ENCODE results near the gene FBXW8. TPM values are rescaled to one million over a fixed set of nuclear protein-coding genes. Genes with fewer than 3 reads are reported as not detected.

FBXW8 gene
- total RNA-seq, 4 donors from 2014 or later, result 8.5 to 14.3 (median 10.6) TPM

GRCh38 chr12:117025481-117026151 is 114.9 kb downstream of the FBXW8 start:
- TF ChIP-seq CTCF (IDR thresholded peaks at IDR 0.05; ENCODE audit: low read depth), result no peak

DNA sequence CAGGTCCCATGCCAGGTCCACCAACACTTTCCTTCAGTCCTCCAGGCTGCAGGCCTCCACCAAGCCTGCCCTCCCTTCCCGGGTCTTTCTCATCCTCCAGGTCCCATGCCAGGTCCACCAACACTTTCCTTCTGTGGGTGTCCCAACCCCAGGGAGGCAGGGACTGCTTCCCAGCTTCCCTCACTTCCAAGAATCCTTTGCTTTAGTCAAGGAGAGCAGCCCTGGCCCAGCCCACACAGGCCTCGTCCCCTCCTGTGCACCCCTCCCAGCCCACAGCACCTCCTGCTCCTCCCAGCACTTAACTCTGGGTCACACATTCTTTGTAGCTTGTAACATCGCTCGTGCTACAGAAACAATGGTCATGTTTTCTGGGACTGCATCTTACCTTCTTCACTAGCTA is 115.6 kb downstream of the FBXW8 start:
- no peak for TF ChIP-seq CTCF (IDR thresholded peaks at IDR 0.05; ENCODE audit: low read depth)

DNA sequence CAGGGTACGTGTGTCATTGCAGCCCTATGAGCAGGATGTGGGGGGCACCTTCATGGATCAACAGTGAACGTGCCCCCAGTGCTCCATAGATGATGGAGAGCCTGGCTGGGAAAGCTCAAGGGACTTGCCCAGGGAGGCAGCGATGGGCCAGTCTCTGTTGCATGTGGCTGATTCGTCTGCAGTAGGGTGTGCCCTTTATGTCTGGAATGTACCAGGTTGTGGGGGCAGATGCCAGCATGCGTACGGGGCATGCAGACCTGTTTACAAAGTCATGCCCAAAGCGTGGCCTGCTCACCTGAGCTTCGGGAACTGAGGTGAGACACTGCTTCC is 116.1 kb downstream of the FBXW8 start:
- TF ChIP-seq CTCF (IDR thresholded peaks at IDR 0.05; ENCODE audit: low read depth), result no peak

DNA sequence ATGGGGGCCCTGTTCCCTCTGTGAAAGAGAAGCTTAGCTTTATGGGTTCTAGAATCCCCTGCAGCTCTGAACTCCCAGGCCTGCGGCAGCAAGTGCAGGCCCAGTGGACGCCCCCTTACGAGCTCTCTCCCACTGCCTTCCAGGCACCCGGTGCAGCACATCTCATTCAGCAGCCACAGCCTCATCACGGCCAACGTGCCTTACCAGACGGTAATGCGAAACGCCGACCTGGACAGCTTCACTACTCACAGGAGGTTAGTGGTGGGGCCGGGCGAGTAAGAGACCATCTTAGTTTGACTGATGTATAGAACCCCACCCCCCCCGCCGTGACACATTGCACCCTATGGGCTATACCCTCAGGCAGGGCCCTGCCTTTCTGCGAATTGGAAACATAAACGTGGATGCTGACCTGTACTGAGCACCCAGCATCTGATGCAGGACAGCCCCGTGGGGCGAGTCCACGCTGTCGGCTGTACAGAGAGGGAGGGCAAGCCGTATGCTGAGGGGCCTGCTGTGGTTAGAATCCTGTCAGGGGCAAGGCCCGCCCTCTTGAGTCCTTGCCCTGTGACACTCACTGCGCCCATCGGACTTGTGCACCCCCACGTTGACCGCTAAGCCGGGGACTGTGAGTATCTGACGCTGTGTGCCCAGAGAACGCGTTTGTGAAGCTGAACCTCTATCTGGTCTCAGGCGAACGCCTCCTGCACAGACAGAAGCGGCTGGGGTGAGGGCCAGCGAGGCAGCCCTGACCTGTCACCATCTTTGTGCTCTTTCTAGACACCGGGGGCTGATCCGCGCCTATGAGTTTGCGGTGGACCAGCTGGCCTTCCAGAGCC is 116.7 kb downstream of the FBXW8 start:
- TF ChIP-seq CTCF (IDR thresholded peaks at IDR 0.05; ENCODE audit: low read depth), result no peak

DNA sequence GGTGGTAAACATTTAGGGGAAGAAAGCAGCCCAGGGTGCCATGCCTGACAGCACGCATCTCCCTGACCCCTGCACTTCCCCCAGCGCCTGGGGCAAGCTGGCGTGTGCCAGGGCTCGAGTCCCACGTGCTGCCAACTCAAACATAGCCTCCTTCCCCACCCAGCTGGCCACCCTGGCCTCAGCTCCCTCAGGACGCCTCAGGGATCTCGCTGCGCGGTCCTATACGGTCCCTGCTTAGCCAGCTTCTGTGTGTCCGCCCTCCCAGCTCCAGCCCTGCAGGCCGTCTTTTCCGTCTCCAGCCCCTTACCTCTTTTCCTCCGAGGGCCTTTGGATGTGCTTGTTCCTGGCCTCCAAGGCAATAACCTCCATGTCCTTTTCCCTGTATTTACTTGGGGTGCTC is 117.5 kb downstream of the FBXW8 start:
- no peak for TF ChIP-seq CTCF (IDR thresholded peaks at IDR 0.05; ENCODE audit: low read depth)

DNA sequence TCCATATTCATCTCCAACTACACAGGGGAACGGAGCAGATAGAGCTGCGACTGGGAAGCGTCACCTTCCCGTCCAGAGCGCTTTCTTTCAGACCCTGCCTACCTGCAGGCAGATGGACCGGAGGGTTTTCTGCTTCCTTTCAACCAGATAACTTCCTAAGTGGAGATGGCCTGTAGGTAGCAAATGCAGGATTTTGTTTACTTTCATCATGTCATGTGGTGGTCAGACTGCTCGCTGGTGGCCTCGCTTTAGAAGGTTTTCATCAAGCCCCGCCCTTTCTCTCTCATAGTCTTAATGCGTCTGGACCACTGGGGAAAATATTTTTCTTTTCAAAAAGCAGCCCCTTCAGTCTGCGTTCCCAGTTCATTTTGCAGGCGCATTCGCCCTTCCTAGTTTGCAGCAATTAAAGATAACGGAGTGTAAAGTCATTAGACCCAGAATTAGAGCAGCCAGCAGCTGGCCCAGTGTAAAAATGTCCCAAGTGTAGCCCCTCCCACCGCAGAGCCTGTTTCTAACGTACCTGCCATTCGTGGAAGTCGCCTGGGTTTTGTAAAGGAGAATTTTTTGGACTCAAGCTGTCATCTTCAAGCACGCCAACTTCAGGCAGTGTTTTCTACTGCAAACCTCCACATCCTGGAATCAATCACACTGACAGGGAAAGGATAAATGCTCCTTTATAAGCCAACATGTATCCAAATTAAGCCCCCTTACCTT is 119.6 kb downstream of the FBXW8 start:
- TF ChIP-seq CTCF (IDR thresholded peaks at IDR 0.05; ENCODE audit: low read depth), result no peak
